Mesothelial cell of epicardium (in vitro differentiated cells): ENCODE data around the gene RFC3. TPM values are rescaled to one million over a fixed set of nuclear protein-coding genes. Genes with fewer than 3 reads are reported as not detected.
"Not testable (repeated sequence)": the region's sequence is repeated elsewhere in the genome, so short reads cannot be mapped to it uniquely, and the experiment has no call there.

Source experiments
- DNase-seq, 2 experiments: peaks; one replicate each; pipeline ENCODE4 v3.0.0; 2021; ENCODE audit warnings: low spot score in 2 of 2; ENCODE audit not compliant: unreplicated experiment in 2 of 2
- H3K27ac Mint-ChIP-seq: 2 replicates; pipeline ENCODE4 v1.8.0; 2021; ENCODE audit warnings: mixed read lengths
- H3K27me3 Mint-ChIP-seq: 2 replicates; pipeline ENCODE4 v1.8.0; 2021; ENCODE audit warnings: low read depth, mixed read lengths
- H3K36me3 Mint-ChIP-seq: 2 replicates; pipeline ENCODE4 v1.8.0; 2021; ENCODE audit warnings: mixed read lengths
- H3K4me1 Mint-ChIP-seq: 2 replicates; pipeline ENCODE4 v1.8.0; 2021; ENCODE audit warnings: mixed read lengths
- H3K4me3 Mint-ChIP-seq: 2 replicates; pipeline ENCODE4 v1.8.0; 2021; ENCODE audit warnings: mild to moderate bottlenecking, moderate library complexity, mixed read lengths
- H3K9me3 Mint-ChIP-seq: 2 replicates; pipeline ENCODE4 v1.8.0; 2021; ENCODE audit warnings: mixed read lengths
- CTCF ChIP-seq: fragments of 200-600 bp; sonication (generic); IDR thresholded peaks from one replicate; pipeline ENCODE4 v1.5.0; 2021; ENCODE audit warnings: antibody characterized with exemption; ENCODE audit not compliant: unreplicated experiment
- total RNA-seq: library from RNA; stranded (reverse); gene quantifications from 3 replicates; pipeline ENCODE4 v1.2.1, GENCODE V29; 2021

The RFC3 gene
- total RNA-seq, 1 donor from 2014 or later, result 20.4 TPM

GRCh38 chr13:33799950-33800592 is 17.9 kb upstream of the RFC3 start:
- H3K27ac Mint-ChIP-seq, result no peak overlapping the region
- H3K36me3 Mint-ChIP-seq, result no peaks in the 10 kb centered on the region
- peaks cover 8% of the 10 kb centered on the region for H3K4me1 Mint-ChIP-seq
- H3K9me3 Mint-ChIP-seq, result no peaks in the 10 kb centered on the region
- no peak for DNase-seq
- H3K27me3 Mint-ChIP-seq, result peaks cover 11% of the 10 kb centered on the region
- no peak overlapping the region for H3K4me3 Mint-ChIP-seq
- TF ChIP-seq CTCF, result no peak

GRCh38 chr13:33800646-33801186 is 17.2 kb upstream of the RFC3 start:
- no peaks in the 10 kb centered on the region for H3K36me3 Mint-ChIP-seq
- peaks cover 8% of the 10 kb centered on the region for H3K4me1 Mint-ChIP-seq
- H3K4me3 Mint-ChIP-seq, result no peak overlapping the region

GRCh38 chr13:33806470-33807248 is 11.3 kb upstream of the RFC3 start:
- Mint-ChIP-seq H3K27ac (no peak overlapping the region), H3K36me3 (no peaks in the 10 kb centered on the region), H3K27me3 (peaks cover 49% of the 10 kb centered on the region), H3K9me3 (no peaks in the 10 kb centered on the region), H3K4me1 (no peaks in the 10 kb centered on the region), H3K4me3 (no peak overlapping the region)
- DNase-seq, result no peak
- TF ChIP-seq CTCF, result no peak

More at GRCh38 chr13:33800646-33801186, 17.2 kb upstream of the RFC3 start:
- TF ChIP-seq CTCF, result no peak
- Mint-ChIP-seq H3K9me3 (no peaks in the 10 kb centered on the region), H3K27me3 (peaks cover 11% of the 10 kb centered on the region), H3K27ac (peak overlapping the region; percentile 40)
- no peak for DNase-seq

- H3K4me3 Mint-ChIP-seq, H3K9me3 Mint-ChIP-seq, H3K36me3 Mint-ChIP-seq, H3K4me1 Mint-ChIP-seq, H3K27ac Mint-ChIP-seq, DNase-seq: not testable (repeated sequence)
- peaks cover 34% of the 10 kb centered on the region for H3K27me3 Mint-ChIP-seq
Measured at GRCh38 chr13:33812829-33813228, 5.1 kb upstream of the RFC3 start.

GRCh38 chr13:33815011-33815550 is 2.9 kb upstream of the RFC3 start:
- no peak for TF ChIP-seq CTCF
- H3K4me1 Mint-ChIP-seq, result peaks cover 15% of the 10 kb centered on the region
- peaks cover 14% of the 10 kb centered on the region for H3K27me3 Mint-ChIP-seq
- DNase-seq, result no peak
- no peaks in the 10 kb centered on the region for H3K9me3 Mint-ChIP-seq
- no peak overlapping the region for H3K27ac Mint-ChIP-seq
- no peaks in the 10 kb centered on the region for H3K36me3 Mint-ChIP-seq
- H3K4me3 Mint-ChIP-seq, result no peak overlapping the region

GRCh38 chr13:33816912-33817311 is 1.0 kb upstream of the RFC3 start:
- H3K27me3 Mint-ChIP-seq, result peaks cover 13% of the 10 kb centered on the region
- TF ChIP-seq CTCF, result no peak
- H3K4me1 Mint-ChIP-seq, result peaks cover 15% of the 10 kb centered on the region
- no peaks in the 10 kb centered on the region for H3K36me3 Mint-ChIP-seq
- H3K27ac Mint-ChIP-seq, result no peak overlapping the region
- H3K4me3 Mint-ChIP-seq, result peak overlapping the region; percentile 21
- no peak for DNase-seq
- H3K9me3 Mint-ChIP-seq, result no peaks in the 10 kb centered on the region
